Measurements from ENCODE around the gene UMAD1. TPM values are rescaled to one million over a fixed set of nuclear protein-coding genes. Genes with fewer than 3 reads are reported as not detected.

UMAD1 gene
- 10 to 100 TPM; 21.9 to 26.3 TPM for total RNA-seq

DNA sequence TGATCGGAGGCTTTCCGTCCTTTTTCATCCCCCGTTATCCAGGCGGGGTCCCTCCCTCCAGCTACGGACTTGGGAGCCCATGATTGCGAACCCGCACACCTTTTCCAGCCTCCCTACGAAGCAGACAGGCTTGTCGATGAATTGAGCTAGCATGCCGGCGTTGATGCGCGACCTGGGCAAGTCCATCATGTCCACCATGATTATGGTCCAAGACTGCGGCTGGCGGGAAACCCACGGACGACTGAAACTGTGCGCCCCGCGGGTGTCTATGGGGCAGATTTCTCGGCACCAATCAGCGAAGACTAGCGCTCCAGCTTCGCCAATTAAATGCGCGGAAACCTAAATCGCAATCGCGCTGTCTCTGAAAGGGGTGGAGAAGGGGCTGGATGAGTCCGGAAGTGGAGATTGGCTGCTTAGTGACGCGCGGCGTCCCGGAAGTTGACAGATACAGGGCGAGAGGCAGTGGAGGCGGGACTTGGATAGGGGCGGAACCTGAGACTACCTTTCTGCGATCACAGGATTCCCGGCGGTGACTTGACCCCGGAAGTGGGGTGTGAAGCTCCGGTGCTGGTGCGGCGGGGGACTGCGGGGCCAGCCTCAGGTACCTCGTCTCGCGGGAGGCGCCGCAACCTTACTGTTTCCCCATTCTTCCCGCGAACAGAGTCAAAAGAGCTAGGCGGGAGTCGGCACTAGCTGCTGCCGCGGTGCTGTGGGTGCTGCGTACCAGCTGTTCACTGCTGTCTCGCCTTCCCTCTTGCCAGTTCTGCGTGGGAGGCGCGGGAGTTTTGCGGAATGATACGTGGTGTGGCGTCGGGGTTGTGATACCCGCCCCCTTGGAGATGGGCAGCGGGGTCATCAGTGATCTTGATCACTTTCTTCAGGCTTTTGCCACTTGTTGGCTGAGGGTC lies at the start of gene UMAD1:
UMAD1 (plus strand) TSS at position 532 of the 908 bp plus-strand sequence. CDS start 32,620 bp downstream, outside the sequence.
- H3K9me3 ChIP-seq: no peaks in the 10 kb centered on the region
- peak within 1 kb of the TSS; percentile 96 to 99 for H3K9ac ChIP-seq (ENCODE audit: low read depth in 2 of 2, low read length in 2 of 2)
- no peaks in the 10 kb centered on the region for H3K36me3 ChIP-seq
- intact Hi-C loops (cut with DNase I): no loop called here
- peak within 1 kb of the TSS; percentile 72 for H3K4me3 ChIP-seq
- H3K27ac ChIP-seq: peak within 1 kb of the TSS; percentile 95
- peak; percentile 99 for DNase-seq
- TF ChIP-seq, protein P1, sequence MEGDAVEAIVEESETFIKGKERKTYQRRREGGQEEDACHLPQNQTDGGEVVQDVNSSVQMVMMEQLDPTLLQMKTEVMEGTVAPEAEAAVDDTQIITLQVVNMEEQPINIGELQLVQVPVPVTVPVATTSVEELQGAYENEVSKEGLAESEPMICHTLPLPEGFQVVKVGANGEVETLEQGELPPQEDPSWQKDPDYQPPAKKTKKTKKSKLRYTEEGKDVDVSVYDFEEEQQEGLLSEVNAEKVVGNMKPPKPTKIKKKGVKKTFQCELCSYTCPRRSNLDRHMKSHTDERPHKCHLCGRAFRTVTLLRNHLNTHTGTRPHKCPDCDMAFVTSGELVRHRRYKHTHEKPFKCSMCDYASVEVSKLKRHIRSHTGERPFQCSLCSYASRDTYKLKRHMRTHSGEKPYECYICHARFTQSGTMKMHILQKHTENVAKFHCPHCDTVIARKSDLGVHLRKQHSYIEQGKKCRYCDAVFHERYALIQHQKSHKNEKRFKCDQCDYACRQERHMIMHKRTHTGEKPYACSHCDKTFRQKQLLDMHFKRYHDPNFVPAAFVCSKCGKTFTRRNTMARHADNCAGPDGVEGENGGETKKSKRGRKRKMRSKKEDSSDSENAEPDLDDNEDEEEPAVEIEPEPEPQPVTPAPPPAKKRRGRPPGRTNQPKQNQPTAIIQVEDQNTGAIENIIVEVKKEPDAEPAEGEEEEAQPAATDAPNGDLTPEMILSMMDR (IDR thresholded peaks at IDR 0.05): no peak
- no peaks in the 10 kb centered on the region for H3K27me3 ChIP-seq
- peaks cover 10% of the 10 kb centered on the region for H3K4me1 ChIP-seq

DNA sequence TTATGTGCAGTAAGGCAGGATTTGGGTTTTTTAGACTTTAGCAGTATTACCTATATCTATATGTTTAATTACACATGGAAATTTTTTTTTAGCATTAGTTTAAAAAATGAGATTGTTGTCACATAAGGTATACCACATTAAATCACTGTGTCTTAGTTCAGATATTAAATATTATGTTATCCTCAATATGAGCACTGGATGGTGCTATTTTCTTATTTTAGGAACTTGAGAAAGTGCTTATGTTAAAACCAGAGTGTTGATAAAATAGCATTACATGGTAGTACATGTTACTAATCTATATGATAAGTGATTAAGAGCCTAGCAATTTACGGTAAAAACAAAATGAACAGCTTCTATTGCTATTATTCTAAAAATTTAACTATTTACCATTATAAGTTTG lies 45.1 kb upstream of the UMAD1 start:
- TF ChIP-seq, protein P1 (IDR thresholded peaks at IDR 0.05): no peak
- Histone ChIP-seq H3K4me1 (no peaks in the 10 kb centered on the region), H3K9ac (ENCODE audit: low read depth in 2 of 2, low read length in 2 of 2) (no peak overlapping the region), H3K9me3 (no peaks in the 10 kb centered on the region), H3K27ac (no peak overlapping the region), H3K36me3 (no peaks in the 10 kb centered on the region), H3K27me3 (no peaks in the 10 kb centered on the region), H3K4me3 (no peak overlapping the region)
- DNase-seq: no peak
- intact Hi-C loops (cut with DNase I): loop anchor here (10.0 kb wide), 1 partner anchor 619 kb away; no protein-coding TSS in a partner anchor

DNA sequence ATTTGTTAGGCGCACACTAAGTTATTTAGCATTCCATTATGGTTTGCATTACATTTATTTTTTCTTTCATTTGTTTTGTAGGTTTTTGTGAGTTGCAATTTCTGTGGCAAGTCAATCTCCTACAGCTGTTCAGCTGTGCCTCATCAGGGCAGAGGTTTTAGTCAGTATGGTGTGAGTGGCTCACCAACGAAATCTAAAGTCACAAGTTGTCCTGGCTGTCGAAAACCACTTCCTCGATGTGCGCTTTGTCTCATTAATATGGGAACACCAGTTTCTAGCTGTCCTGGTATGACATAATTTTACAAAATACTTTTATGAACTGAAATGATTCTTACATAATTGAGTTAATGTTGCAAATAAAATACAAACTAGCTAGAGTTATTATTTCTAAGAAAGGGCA lies 44.4 kb upstream of the UMAD1 start:
- TF ChIP-seq, protein P1 (IDR thresholded peaks at IDR 0.05): no peak
- no peaks in the 10 kb centered on the region for H3K27me3 ChIP-seq
- no peak overlapping the region for H3K27ac ChIP-seq
- H3K36me3 ChIP-seq: no peaks in the 10 kb centered on the region
- DNase-seq: no peak
- intact Hi-C loops (cut with DNase I): loop anchor here (10.0 kb wide), 1 partner anchor 619 kb away; no protein-coding TSS in a partner anchor
- H3K4me1 ChIP-seq: no peaks in the 10 kb centered on the region
- H3K9ac ChIP-seq (ENCODE audit: low read depth in 2 of 2, low read length in 2 of 2): no peak overlapping the region
- H3K4me3 ChIP-seq: no peak overlapping the region
- H3K9me3 ChIP-seq: no peaks in the 10 kb centered on the region

DNA sequence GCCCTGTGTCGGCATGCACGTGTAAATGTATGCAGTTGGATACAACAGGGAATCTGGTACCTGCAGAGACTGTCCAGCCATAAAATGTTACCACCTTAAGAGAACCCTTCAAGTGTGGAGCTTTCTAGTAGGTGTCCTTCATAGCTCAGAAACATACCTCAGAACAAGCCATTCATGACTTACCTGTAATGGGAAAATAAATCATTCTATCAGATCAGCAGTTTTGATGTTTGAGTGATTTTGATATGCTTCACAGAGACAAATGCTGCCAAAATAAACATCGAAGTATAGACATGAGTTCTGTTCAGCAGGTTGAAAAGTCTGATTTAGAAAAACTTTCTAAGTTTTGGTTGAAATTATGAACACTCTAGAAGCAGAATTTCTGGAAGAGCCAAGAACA lies 33.5 kb upstream of the UMAD1 start:
- Histone ChIP-seq H3K4me1 (no peaks in the 10 kb centered on the region), H3K27me3 (no peaks in the 10 kb centered on the region), H3K9me3 (no peaks in the 10 kb centered on the region), H3K4me3 (no peak overlapping the region), H3K36me3 (no peaks in the 10 kb centered on the region), H3K9ac (ENCODE audit: low read depth in 2 of 2, low read length in 2 of 2) (no peak overlapping the region), H3K27ac (no peak overlapping the region)
- TF ChIP-seq, protein P1 (IDR thresholded peaks at IDR 0.05): no peak
- intact Hi-C loops (cut with DNase I): no loop called here
- no peak for DNase-seq

DNA sequence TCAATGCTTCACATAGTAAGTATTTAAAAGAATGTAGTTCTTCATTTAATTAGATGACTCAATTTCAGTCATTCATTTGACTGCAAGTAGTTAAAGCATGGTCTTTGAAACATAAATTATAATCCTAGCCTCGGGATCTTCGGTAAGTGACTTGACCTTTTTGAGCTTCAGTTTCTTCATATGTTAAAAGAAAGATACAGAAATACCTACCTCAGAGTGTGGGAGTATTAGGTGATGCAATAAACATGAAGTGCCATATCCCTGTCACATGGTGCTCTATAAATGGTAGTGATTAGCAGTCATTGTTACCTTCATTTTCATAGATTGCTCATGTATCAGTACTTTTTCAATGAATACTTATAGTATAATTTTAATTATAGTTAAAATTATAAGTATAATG lies 31.2 kb upstream of the UMAD1 start:
- H3K36me3 ChIP-seq: no peaks in the 10 kb centered on the region
- H3K4me3 ChIP-seq: no peak overlapping the region
- DNase-seq: no peak
- no peaks in the 10 kb centered on the region for H3K9me3 ChIP-seq
- H3K9ac ChIP-seq (ENCODE audit: low read depth in 2 of 2, low read length in 2 of 2): no peak overlapping the region
- no peaks in the 10 kb centered on the region for H3K4me1 ChIP-seq
- H3K27me3 ChIP-seq: no peaks in the 10 kb centered on the region
- intact Hi-C loops (cut with DNase I): no loop called here
- TF ChIP-seq, protein P1 (IDR thresholded peaks at IDR 0.05): no peak
- no peak overlapping the region for H3K27ac ChIP-seq
